HL-60 (cell line): ENCODE measurements around the gene ASPSCR1.

Experiments
- DNase-seq, 2 experiments: peaks; one replicate each; pipeline ENCODE4 v3.0.0-alpha.2; 2010 to 2020; ENCODE audit warnings: low read depth in 1 of 2, low spot score in 1 of 2
- H3K27ac ChIP-seq: fragments of 250-450 bp; sonication (Bioruptor Pico); replicated peaks from 2 replicates; pipeline ENCODE4 v1.5.1; 2020; ENCODE audit warnings: mild to moderate bottlenecking, moderate library complexity
- H3K27me3 ChIP-seq: fragments of 250-450 bp; sonication (Bioruptor Pico); 2 replicates; pipeline ENCODE4 v1.5.1; 2021; ENCODE audit warnings: mild to moderate bottlenecking, moderate library complexity; ENCODE audit not compliant: insufficient read depth, poor library complexity, severe bottlenecking
- H3K4me3 ChIP-seq: replicated peaks from 2 replicates; pipeline ENCODE4 v1.5.1; 2011; ENCODE audit warnings: mild to moderate bottlenecking, control low read depth, low read length; ENCODE audit not compliant: insufficient read depth
- CTCF ChIP-seq: IDR thresholded peaks from one replicate; pipeline ENCODE4 v1.5.1; 2011; ENCODE audit warnings: low read length, control low read depth, inconsistent platforms; ENCODE audit not compliant: insufficient read depth
- GABPA ChIP-seq: IDR thresholded peaks from 2 replicates; pipeline ENCODE4 v1.6.1; 2012; ENCODE audit warnings: low read depth
- POLR2AphosphoS5 ChIP-seq: IDR thresholded peaks from 2 replicates; pipeline ENCODE4 v1.6.1; 2012; ENCODE audit warnings: low read depth
- REST ChIP-seq: IDR thresholded peaks from 2 replicates; pipeline ENCODE4 v1.6.1; 2012; ENCODE audit warnings: low read depth; ENCODE audit not compliant: insufficient replicate concordance
- SPI1 ChIP-seq: IDR thresholded peaks from 2 replicates; pipeline ENCODE4 v1.6.1; 2012; ENCODE audit warnings: low read depth, mild to moderate bottlenecking, borderline replicate concordance

Gene ASPSCR1

GRCh38 chr17:81990836-81991683, 13.6 kb downstream of the ASPSCR1 start:
- TF ChIP-seq SPI1 (no peak), REST (no peak), CTCF (no peak), POLR2AphosphoS5 (no peak), GABPA (no peak)
- Histone ChIP-seq H3K27ac (no peak overlapping the region), H3K4me3 (no peak overlapping the region), H3K27me3 (no peaks in the 10 kb centered on the region)
- DNase-seq, result no peak

- TF ChIP-seq POLR2AphosphoS5, result no peak
- no peak for TF ChIP-seq GABPA
- no peak for TF ChIP-seq REST
- TF ChIP-seq CTCF, result no peak
- TF ChIP-seq SPI1, result no peak
- H3K27ac ChIP-seq, result no peak overlapping the region
- no peaks in the 10 kb centered on the region for H3K27me3 ChIP-seq
- DNase-seq, result no peak
- no peak overlapping the region for H3K4me3 ChIP-seq
Measured at GRCh38 chr17:81991684-81992305, 14.4 kb downstream of the ASPSCR1 start.

GRCh38 chr17:81992306-81993102, 15.1 kb downstream of the ASPSCR1 start:
- no peak overlapping the region for H3K27ac ChIP-seq
- TF ChIP-seq REST (no peak), CTCF (no peak), SPI1 (no peak), GABPA (no peak), POLR2AphosphoS5 (no peak)
- no peak for DNase-seq
- no peaks in the 10 kb centered on the region for H3K27me3 ChIP-seq
- no peak overlapping the region for H3K4me3 ChIP-seq
